Fibroblast of upper back skin (primary cell): ENCODE results near the gene P2RX6.
"Not testable (repeated sequence)": the region's sequence is repeated elsewhere in the genome, so short reads cannot be mapped to it uniquely, and the experiment has no call there.

Source experiments
- DNase-seq: peaks from one replicate; pipeline ENCODE4 v3.0.0-alpha.2; 2013

P2RX6 gene

DNA sequence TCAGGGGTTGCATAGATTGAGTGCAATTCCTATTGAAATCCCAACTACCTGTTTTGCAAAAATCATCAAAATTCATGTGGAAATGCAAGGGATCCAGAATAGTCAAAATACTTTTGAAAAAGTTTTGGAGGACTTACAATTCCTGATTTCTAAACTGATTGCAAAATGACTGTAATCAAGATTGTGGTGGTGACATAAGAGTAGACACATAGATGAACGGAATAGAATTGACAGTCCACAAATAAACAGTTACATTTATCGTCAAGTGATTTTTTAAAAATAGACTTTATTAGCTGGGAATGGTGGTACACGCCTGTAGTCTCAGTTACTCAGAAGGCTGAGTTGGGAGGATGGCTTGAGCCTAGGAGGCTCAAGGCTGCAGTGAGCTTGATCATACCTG is 20.0 kb downstream of the P2RX6 start:
- no peak for DNase-seq

DNA sequence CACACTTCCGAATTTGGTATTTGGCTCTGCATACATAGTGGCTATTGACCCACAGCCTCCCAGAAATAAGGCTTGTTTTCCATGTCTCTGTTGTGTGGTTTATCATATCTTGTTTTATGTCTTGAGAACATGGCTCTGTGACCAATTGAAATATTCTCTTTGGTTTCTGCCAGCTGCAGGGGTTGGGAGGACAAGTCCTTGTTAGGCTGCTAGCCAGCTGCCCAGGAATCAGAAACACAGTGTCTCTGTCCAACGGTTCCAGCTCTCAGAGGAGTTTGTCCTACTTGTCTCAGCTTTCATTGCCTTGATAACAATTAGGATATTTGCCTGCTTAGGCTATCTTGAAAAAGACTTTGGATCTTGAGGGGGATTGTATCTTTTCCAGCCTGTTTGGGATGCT is 23.4 kb downstream of the P2RX6 start:
- peak; percentile 14 for DNase-seq

DNA sequence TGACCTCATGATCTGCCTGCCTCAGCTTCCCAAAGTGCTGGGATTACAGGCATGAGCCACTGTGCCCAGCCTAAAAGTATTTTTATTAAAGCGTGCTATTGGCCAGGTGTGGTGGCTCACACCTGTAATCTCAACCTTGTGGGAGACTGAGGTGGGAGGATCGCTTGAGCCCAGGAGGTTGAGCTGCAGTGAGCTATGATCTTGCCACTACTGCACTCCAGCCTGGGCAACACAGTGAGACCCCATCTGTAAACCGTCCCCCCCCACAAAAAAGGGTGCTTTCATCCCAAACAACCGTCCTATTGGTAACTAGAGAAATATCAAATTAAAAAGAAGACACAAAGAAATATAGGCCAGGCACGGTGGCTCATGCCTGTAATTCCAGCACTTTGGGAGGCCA is 24.2 kb downstream of the P2RX6 start:
- DNase-seq, result not testable (repeated sequence)

DNA sequence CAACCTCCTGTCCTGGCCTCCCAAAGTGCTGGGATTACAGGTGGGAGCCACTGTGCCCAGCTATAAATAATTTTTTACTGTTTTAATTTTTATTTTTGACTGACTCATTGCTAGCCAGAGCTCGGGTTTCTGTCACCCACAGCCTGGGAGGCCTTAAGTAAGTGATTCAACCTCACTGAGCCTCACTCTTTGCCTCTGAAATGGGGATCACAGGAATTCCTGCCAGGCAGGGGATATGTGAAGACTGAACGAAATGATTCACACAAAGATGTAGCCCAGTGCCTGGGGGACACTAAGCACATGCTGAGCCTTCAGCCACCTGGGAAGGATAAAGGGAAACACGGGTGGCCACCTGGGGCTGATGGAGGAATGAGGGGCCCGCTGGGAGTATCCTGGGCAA is 27.0 kb downstream of the P2RX6 start:
- peak; percentile 78 for DNase-seq

DNA sequence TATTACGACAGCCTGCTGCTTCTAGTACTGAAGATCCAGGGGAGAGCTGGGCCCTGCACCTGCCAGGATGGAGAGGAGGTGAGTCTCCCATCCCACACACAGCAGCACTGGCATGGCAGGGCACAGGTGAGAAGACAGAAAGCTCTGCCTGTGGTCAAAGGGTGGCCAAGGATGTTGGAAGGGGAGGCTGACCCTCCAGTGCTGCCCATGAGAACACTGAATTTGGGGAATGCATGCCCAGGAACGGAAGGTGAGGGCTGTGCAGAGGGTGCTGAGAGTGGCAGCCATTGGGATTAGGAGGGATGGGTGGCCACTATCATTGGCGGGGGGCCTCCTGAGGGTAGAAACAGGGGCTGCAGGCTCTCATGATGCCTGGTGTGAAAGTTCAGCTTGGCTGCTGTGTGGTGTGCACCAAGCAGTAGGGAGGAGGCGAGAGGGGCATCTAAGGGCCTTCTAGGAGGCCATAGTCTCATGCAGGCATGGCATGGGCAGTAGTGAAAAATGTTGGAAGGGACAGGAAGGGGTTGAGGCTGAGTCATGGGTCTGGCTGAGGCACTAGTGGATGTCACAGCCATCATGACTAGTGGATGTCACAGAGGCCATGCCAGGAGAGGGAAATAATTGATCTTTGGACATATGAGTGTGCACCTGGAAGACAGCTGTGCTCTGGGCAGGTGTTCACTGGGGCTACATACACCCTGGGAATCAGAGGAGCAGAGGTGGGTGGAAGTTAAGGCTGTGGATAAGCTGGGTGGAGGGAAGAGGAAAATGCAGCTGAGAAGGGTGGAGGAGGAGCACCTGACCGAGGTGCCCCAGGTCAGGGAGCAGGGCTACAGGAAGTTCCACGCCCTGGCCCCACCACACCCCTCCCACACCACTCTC is 28.3 kb downstream of the P2RX6 start:
- no peak for DNase-seq

DNA sequence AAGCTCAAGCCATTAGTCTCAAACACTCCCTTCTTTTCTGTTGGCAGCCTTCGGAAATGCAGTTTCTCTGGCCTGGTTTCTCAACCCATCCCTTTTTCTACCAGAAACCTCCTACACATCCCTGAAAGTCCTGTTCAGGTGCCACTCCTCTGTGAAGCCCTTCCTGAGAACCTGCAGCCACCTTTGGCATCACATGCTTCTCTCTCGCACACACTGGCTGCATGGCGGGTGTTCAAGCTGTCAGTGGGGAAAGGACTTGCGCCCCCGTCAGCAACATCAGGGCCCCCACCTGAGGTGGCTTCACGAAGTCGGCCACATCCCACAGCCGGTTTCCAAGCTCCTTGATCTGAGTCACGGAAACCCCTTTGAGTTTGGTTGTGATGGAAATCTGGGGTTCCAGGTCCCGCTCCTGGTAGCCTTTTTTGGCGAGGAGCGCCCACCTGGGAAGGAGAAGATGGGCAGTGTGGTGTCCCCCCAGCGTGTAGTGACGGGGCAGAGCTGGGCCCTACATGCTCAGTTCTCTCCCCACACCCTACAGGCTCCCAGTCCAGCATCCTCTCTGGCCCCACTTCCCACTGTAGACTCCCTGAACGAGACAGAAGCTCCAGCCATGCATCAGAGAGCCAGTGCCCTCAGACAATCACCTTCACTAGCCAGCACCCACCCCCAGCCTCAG is 29.0 kb downstream of the P2RX6 start:
- no peak for DNase-seq

DNA sequence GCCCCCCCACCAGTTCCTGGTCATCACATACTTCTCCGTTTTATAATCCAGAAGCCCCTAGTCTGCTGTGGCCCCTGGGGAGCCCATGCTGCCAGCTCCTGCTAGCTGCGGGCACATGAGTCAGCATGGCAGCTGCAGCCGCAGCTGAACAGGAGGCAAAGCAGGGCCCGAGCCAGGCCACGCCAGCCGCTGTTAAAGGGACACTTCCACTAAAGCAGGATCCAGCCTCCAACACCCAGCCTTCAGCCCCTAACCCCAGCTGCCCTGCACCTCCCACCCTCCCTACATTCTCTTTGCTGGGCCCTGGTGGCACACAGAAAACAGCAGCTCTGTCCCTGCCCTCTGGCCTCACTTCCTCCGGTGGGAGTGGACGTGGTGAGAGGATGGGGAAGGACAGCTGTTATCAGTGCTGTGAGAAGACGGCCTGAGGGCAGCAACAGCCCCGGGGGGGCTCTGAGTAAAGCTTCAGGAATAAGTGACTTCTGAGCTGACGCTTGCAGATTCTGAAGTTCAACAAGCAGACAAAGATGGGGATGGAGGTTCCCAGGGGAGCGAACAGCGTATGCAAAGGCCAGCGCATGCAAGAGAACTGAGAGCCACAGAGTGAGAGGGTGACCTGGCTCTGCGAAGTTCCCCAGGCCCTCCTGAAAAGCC is 30.1 kb downstream of the P2RX6 start:
- DNase-seq, result peak; percentile 71

DNA sequence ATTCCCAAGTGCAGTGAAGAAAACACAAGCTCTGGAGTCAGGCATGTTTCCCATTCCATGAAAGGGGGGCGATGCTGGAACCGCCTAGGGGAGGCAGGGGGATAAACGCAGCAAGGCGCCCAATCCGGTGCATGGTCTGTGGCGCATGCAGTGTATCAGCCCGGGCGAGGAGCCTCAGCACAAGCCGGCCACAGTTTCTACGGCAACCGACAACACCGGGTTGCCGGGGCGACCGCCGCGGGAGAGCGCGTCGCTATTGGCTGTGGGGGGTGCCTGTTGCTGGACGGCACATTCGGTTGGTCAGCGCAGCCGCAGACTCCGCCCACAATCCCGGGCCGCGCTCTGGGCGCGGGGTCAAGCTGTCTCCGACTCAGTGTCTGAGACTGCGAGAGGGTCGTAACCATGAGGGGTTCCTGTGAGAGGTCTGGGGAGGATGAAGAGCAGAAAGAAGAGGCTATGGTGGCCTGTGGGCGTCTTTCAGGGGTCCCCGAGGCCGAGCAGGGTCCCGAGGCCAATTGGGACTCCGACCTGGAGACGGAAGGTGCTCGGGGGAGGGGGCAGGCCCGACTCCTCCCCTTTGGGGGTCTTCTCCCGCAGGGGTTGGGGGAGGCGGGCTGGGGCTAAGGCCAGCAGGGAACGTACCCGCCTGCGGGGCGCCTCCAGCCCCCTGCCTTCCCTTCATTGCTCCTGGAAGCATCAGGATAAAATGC is 30.8 kb downstream of the P2RX6 start, which contains the start of gene LRRC74B:
Gene LRRC74B (plus strand): TSS at position 362 of the 710 bp plus-strand sequence. CDS start 41 bp downstream, at position 403.
- DNase-seq, result peak; percentile 91

DNA sequence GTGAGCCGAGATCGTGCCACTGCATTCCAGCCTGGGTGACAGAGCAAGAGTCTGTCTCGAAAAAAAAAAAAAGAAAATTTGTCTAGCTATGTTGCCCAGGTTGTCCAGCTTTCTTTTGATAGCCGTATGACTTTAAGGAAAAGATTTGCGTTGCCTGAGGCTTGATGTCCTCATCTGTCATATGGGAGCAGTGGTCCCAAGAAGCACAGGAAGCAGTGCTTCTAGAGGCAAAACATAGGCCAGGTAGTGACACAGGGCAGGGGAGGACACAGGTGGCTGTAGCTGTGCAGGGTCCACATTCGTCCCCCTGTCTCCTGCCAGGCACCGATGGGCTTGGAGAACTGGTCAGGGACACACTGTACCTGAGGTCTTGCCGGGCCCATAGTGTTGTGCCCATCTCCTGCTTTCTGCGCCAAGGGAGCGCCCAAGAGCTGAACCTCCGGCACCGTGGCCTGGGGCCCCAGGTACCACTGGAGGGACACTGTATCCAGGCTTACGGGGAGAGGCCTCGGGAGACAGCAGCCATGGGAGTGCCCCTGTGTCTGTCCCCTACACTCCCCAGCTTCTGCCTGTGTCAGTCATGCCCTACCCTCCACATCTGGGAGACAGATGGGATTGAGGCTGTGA is 32.2 kb downstream of the P2RX6 start:
- no peak for DNase-seq

DNA sequence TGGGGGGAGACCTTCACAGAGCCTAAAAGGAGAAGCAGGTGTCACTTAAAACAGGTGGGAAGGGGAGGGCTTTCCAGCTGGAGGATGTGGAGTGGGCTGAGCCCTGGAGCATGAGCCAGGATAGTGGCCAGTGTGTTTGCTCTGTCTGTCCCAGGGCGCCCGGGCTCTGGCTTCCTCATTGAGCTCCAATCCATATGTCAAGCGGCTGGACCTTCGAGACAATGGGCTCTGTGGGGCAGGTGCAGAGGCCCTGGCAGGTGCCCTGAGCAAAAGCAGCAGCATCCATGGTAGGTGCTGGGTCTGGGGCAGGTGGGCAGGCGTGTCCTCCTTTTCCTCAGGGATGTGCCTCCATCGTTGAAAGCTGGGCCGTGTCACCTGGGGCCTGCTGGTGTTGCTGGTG is 32.8 kb downstream of the P2RX6 start:
- no peak for DNase-seq

DNA sequence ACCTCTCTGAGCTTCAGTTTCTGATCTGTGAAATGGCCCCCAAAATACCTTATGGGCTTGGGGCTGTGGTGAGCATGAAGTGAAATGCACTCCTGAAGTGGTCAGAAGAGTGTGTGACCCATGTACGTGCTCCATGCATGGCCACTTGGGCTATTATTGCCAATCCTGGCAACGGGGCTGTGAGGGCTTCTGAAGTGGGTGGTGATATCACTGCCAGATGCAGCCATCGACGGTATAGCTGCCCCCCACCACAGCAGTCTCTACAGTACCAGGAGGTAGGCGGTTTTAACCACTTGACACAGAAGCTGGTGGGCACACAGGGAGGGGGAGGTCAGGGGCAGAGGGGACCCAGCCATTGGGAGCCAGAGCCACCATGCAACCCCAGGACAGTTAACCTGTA is 33.5 kb downstream of the P2RX6 start:
- not testable (repeated sequence) for DNase-seq

DNA sequence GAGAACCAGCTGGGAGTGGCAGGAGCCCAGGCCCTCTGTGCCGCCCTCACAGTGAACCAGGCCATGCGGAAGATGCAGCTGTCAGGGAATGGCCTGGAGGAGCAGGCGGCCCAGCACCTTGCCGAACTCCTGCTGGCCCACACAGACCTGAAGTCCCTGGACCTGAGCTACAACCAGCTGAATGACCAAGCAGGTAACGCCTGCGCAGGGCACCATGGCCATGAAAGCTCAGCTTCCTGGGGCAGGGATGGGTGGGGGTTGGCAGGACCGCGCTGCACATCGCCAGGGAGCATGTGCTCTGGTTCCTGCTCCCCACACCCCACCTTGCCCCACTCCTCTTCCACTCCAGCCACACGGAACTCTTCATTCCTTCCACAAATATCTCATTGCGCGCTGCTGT is 34.0 kb downstream of the P2RX6 start:
- not testable (repeated sequence) for DNase-seq

DNA sequence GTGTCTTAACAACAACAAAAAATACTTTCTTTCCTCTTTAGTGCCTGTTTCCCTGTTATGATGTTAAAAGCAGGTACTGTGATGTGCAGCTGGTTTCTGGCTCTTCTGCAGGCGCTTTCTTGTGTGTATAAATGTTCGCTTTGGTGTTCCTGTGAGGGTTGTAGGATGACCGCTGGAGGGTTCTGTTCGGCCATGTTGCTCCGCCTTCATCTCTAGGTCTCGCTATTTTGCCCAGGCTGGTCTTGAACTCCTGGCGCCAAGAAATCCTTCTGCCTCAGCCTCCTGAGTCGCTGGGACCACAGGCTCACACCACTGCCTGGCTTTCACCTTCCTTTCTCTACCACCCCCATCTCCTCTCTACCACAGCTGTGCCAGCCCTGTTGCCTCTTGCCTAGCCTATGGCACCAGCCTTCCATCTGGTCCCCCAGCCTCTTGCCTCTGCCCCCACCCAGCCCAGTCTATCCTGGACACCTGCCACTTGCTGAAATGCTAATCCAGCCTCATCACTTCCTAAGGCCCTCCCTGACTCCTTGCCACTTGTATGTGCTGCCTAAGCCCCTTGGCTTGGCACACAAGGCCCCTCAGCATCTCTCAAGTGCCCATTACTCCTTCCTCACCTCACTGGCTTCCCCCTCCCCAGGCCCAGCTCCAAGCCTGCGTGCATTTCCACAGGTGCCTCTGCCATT is 36.3 kb downstream of the P2RX6 start:
- no peak for DNase-seq

DNA sequence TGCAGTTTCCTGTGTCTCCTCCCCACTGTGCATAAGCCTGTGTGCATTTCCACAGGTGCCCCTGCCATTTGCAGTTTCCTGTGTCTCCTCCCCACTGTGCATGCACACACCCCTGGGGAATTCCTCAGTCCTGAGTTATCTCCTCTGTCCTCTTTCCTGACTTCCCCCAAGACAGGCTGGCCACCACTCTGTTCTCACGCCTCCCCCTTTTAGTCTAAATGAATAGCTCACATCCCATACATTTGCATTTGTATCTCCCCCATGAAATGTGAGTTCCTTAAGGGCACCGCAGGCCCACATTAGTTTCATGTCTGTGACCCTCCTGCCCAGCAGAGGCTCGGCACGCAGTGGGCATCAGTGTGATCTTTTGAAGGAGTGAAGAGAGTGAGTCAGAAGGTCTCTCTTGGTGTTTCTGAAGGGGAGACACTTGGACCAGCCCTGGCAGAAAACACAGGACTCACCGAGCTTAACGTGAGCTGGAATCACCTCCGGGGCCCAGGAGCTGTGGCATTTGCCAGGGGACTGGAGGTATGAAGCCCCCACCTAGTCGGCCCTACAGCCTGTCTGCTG is 37.0 kb downstream of the P2RX6 start:
- no peak for DNase-seq

DNA sequence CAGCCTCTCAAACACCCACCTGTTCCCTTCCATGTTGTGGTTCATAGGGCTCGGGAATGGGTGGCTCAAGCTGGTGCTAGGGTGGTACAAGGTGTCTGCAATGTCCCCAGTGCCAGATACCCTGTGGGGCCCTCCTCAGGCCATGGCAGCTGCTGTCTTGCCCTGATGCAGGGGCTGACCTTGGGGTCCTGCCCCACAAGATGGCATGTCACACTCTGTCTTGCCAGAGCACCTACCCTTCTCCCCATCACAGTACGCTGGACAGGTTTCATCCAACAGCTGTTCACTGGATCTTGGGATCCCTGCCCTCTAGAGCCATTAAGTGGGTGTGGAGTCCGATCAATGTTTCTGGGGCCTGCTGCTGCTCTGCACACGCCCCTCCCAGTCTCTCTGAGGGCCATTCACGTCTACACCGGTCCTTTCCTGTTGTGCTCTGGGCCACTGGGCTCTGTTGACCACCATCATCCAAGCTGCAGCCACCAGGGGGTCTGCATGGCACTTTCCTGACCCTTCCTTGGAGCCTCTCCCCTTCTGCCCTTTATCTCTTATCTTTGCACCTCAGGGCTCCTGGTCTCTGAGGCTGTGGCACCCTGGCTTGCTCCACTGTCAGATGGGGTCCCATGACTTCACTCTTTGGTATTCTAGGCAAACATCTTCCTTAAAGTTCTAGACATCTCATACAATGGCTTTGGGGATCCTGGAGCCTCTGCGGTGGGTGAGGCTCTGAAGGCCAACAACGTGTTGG is 37.9 kb downstream of the P2RX6 start:
- no peak for DNase-seq

DNA sequence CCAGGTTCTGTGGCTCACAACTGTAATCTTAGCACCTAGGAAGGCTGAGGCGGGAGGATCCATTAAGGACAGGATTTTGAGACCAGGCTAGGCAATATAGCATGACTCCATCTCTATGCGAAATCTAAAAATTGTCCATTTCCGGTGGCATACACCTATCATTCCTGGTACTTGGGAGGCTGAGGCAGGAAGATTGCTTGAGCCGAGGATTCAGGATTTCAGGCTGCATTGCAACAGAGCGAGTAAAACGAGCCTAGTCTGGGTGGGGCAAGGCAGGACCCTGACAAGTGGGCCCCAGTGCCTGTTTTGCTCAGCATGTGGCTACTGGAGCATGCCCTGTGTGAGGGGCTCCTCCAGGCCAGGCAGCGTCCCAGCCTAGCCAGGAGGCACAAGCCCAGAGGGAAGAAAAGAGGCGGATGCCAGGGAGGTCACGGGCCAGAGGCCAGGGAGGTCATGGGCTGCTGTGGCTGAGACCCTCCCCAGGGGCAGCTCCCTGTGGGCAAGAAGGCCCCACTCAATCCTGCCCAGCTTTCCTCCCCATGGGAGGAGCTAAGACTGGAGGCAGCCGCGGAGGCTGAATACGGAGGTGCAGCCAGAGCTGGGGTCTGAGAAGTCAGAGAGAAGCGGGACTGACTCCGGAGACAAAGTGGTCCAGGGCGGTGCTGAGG is 39.2 kb downstream of the P2RX6 start:
- no peak for DNase-seq

DNA sequence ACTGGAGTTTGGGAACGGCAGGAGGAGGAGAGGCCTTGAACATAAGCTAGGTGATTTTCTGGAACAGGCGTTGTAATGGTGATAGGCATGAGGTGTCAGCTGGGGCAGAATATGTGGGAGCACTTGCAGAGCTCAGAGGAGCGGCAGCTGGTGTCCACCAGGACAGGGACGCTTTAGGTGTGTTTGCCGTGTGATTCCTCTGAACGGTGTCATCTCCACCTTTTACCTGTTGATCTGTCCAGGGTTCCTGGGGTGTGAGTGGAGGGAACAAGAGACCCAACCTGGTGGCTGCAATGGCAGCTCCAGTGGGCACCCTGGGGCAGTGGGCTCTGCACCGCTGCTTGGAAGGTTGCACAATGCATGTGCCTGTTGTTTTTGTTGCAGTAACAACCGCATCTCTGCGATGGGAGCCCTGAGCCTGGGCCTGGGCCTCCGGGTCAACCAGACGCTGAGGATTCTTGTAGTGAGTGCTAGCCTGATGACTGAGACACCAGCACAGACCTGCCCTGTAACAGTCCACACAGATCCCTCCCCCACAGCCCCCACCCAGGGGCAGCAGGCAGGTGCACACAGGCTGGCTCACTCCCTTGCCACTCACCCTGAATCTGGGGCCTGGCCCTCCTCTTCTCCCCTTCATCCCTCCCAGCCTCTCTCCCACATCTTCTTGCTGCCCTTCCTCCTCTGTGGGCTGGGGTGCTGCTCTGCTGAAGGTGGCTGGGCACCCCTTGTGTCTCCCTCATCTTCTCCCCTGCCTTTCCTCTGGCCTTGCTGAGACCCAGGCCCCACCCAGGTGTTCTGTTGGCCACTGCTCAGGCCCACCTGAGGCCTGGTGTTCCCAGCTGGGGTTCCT is 40.0 kb downstream of the P2RX6 start:
- no peak for DNase-seq

DNA sequence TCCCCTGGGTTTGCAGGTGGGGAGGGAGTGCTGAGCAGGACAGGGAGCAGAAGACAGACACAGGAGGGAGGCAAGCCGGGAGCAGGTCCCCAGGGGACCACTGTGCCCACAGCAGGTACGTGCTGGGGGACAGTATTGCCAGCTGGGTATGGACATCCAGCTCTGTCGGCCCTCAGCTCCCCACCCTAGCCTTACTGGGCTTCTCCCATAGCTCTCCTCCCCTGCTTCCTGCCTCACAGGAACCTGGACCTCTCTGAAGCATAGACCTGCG is 40.5 kb downstream of the P2RX6 start:
- DNase-seq, result no peak

DNA sequence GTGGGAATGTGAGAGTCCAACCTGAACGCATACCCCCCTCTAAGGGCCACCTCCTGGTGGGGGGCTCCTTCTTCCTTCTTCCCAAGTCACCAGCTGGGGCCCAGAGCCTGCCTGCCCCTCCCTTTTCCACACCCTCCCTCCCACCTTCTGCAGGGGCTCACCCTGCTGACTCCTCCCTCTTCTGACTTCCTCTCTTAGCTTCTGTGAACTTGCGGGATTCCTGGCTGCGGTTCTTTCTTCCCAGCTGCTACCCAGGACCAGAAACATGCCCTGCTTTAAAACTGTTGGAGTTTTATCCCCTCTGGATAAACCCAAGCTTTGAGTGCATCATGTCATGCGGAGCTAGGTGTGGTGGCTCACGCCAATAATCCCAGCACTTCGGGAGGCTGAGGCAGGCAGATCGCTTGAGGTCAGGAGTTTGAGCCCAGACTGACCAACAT is 40.9 kb downstream of the P2RX6 start:
- DNase-seq, result no peak
